Sigmoid colon (tissue), 7 donors: ENCODE measurements around the gene COLEC11. TPM values are rescaled to one million over a fixed set of nuclear protein-coding genes. Genes with fewer than 3 reads are reported as not detected.

ENCODE experiments used
- DNase-seq: peaks from one replicate; pipeline ENCODE4 v3.0.0-alpha.2; 2019
- H3K27ac ChIP-seq, 4 donors: fragments of 200-600 bp; sonication (generic); one replicate each; pipeline ENCODE4 v1.5.1; 2016 to 2019; ENCODE audit warnings: mild to moderate bottlenecking in 1 of 4
- H3K27me3 ChIP-seq, 3 donors: fragments of 200-600 bp; sonication (generic); one replicate each; pipeline ENCODE4 v1.5.1; 2019; ENCODE audit warnings: mild to moderate bottlenecking in 1 of 3
- H3K36me3 ChIP-seq, 4 donors: fragments of 200-600 bp; sonication (generic); one replicate each; pipeline ENCODE4 v1.5.1; 2016 to 2019
- H3K4me1 ChIP-seq, 4 donors: fragments of 200-600 bp; sonication (generic); one replicate each; pipeline ENCODE4 v1.5.1; 2017 to 2019
- H3K4me3 ChIP-seq, 4 donors: fragments of 200-600 bp; sonication (generic); one replicate each; pipeline ENCODE4 v1.5.1; 2017 to 2019; ENCODE audit warnings: mild to moderate bottlenecking in 2 of 4, moderate library complexity in 1 of 4
- H3K9me3 ChIP-seq, 4 donors: fragments of 200-600 bp in 3 of 4; sonication (generic) in 3 of 4; one replicate each; pipeline versions ENCODE4 v1.5.1 to v1.6.1; 2013 to 2019
- EP300 ChIP-seq, 4 donors: sonication (generic); formaldehyde crosslinking; IDR thresholded peaks; one replicate each; pipeline ENCODE4 v1.6.1; 2017; ENCODE audit warnings: antibody characterized with exemption in 4 of 4
- POLR2A ChIP-seq, 2 donors: fragments of 450-650 bp; IDR thresholded peaks; one replicate each; pipeline ENCODE4 v1.6.1; 2016; ENCODE audit warnings: antibody characterized with exemption in 2 of 2, mild to moderate bottlenecking in 2 of 2, moderate library complexity in 2 of 2
- POLR2AphosphoS5 ChIP-seq, 4 donors: sonication (generic); formaldehyde crosslinking; IDR thresholded peaks; one replicate each; pipeline ENCODE4 v1.6.1; 2017; ENCODE audit warnings: antibody characterized with exemption in 4 of 4
- WGBS, 2 donors: extraction: QIAGEN DNeasy Blood & Tissue Kit; methylation state at CpG; one replicate each; pipeline ENCODE4 v1.1.7; 2013; 5-methylcytosine and 5-hydroxymethylcytosine counted together
- intact Hi-C: fragments of 100-400 bp; cut with DNase I; formaldehyde crosslinking; loops from one replicate; pipeline ENCODE4 v1.15.1; 2023
- polyA plus RNA-seq, 3 donors: library from polyadenylated mRNA; stranded (reverse); fragments of 200-250 nt; gene quantifications; one replicate each; pipeline ENCODE4 v1.2.3, GENCODE V29; 2013
- total RNA-seq, 4 donors: library from RNA; depleted of rRNA; stranded (reverse); fragments of >200 nt; gene quantifications; one replicate each; pipeline ENCODE4 v1.1.0, GENCODE V29; 2016
- TF ChIP-seq, protein P1 (sequence below), 4 experiments: fragments of 450-650 bp in 3 of 4; fragments of 200-600 bp in 1 of 4; IDR thresholded peaks; one replicate each; pipeline ENCODE4 v1.5.1; 2016 to 2019; ENCODE audit warnings: antibody characterized with exemption in 4 of 4, mild to moderate bottlenecking in 3 of 4, moderate library complexity in 2 of 4
- donor health status: healthy with polysubstance abuse.
- donor health status: Bipolar disorder and iron deficiency.
- donor health status: healthy.

Gene COLEC11
- total and polyA plus RNA-seq, 7 donors = 0.92 to 8.2 (median 2.9) TPM

DNA sequence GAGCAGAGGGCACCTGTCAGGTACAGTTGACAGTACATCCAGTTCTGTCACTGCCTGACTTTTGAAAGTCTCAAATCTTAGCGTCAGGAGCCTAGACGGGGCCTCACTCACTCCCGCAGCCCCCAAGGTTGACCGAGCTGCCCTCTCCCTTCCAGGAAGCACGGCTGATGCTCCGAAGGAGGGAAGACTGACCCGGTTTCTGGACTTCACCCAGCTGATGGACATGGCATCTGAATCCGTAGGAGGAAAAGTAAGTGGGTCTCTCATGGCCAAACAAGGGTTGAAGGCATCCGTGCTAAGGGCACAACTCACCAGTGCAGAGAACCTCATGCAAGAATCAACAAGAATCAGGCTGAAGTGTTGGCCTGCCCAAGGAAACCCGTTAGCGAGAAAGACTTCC, 76.0 kb downstream of the COLEC11 start:
- TF ChIP-seq, protein P1, sequence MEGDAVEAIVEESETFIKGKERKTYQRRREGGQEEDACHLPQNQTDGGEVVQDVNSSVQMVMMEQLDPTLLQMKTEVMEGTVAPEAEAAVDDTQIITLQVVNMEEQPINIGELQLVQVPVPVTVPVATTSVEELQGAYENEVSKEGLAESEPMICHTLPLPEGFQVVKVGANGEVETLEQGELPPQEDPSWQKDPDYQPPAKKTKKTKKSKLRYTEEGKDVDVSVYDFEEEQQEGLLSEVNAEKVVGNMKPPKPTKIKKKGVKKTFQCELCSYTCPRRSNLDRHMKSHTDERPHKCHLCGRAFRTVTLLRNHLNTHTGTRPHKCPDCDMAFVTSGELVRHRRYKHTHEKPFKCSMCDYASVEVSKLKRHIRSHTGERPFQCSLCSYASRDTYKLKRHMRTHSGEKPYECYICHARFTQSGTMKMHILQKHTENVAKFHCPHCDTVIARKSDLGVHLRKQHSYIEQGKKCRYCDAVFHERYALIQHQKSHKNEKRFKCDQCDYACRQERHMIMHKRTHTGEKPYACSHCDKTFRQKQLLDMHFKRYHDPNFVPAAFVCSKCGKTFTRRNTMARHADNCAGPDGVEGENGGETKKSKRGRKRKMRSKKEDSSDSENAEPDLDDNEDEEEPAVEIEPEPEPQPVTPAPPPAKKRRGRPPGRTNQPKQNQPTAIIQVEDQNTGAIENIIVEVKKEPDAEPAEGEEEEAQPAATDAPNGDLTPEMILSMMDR (IDR thresholded peaks at IDR 0.05) = no peak
- TF ChIP-seq EP300 (IDR thresholded peaks at IDR 0.05) (no peak), POLR2AphosphoS5 (IDR thresholded peaks at IDR 0.05) (no peak), POLR2A (IDR thresholded peaks at IDR 0.05) (no peak)
- 87 to 89% methylated on average over 11 of the region's 11 CpGs for WGBS, 2 donors
- intact Hi-C loops = no loop called here

DNA sequence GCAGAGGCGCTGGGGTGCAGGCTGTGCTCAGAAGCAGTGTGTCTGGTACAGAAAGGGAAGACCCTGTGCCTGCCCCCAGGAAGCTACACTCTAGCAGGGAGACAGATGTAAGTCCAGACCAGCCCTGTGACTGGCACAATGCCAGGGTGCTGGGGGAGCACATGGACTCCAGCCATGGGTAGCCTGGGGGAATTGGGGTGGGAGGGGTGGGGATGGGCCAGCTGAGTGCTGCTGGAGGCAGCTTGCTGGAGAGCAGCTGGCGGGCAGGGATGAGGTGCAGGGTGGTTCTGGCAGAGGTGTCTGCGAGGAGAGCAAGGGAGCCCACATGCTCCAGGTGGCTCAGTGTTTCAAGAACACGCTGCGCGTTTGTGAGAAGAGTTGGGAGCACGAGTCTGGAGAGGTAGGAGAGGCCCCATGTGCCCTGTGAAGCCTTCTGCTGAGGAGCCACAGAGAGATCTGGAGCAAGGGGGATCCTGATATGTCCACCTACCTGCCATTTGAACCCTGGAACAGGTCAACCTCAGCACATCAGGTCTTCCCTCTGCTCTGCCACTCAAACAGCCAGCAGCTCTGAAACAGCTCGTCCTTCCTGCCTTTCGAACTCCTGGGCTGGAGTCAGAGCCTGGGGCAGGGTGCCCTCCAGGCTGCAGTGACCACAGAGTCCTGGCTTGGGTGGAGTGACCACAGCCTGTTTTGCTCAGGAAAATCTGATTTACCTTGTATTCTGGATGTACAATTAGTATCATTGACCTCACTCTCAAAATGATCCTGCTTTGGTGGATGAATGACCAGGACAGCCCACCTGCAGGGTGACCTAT, 78.2 kb downstream of the COLEC11 start:
- Histone ChIP-seq H3K27ac (no peak overlapping the region), H3K27me3 (no peaks in the 10 kb centered on the region), H3K36me3 (no peaks in the 10 kb centered on the region), H3K9me3 (no peaks in the 10 kb centered on the region), H3K4me1 (no peaks in the 10 kb centered on the region), H3K4me3 (no peak overlapping the region)
- 73 to 81% methylated on average over 9 of the region's 9 CpGs for WGBS, 2 donors
- TF ChIP-seq EP300 (IDR thresholded peaks at IDR 0.05) (no peak), POLR2A (IDR thresholded peaks at IDR 0.05) (no peak)
- TF ChIP-seq, protein P1 (IDR thresholded peaks at IDR 0.05) = no peak
- intact Hi-C loops = no loop called here
- no peak for DNase-seq

More for the DNA sequence above, 76.0 kb downstream of the COLEC11 start:
- Histone ChIP-seq H3K9me3 (no peaks in the 10 kb centered on the region), H3K27me3 (no peaks in the 10 kb centered on the region), H3K27ac (no peak overlapping the region), H3K4me3 (no peak overlapping the region), H3K4me1 (no peaks in the 10 kb centered on the region), H3K36me3 (no peaks in the 10 kb centered on the region)
- DNase-seq = no peak

- WGBS, 2 donors = 84 to 87% methylated on average over 9 of the region's 9 CpGs
Measured at GRCh38 chr2:3674066-3674845, 79.3 kb downstream of the COLEC11 start.

DNA sequence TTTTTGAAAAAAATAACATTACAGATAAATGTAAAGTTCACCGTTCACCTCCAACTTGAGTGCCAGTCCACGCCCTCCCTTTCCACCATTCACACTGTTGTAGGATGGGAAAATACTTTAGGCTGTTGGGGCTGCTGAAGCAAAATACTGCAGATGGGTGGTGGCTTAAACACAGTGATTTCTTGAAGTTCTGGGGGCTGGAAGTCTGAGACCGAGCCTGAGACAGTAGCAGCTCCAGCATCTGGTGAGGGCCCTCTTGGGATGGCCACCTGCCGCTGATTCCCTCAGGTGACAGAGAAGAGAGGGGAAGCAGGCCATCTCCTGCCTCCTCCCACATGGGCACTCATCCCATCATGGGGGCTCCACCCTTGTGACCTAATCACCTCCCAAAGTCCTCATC, 80.8 kb downstream of the COLEC11 start:
- Histone ChIP-seq H3K27ac (no peak overlapping the region), H3K4me1 (no peaks in the 10 kb centered on the region), H3K36me3 (no peaks in the 10 kb centered on the region), H3K27me3 (no peaks in the 10 kb centered on the region), H3K9me3 (no peaks in the 10 kb centered on the region), H3K4me3 (no peak overlapping the region)
- intact Hi-C loops = no loop called here
- TF ChIP-seq, protein P1 (IDR thresholded peaks at IDR 0.05) = no peak
- TF ChIP-seq POLR2A (IDR thresholded peaks at IDR 0.05) = no peak
- no peak for TF ChIP-seq EP300 (IDR thresholded peaks at IDR 0.05)
- TF ChIP-seq POLR2AphosphoS5 (IDR thresholded peaks at IDR 0.05) = no peak
- 87 to 96% methylated on average over 4 of the region's 4 CpGs for WGBS, 2 donors
- DNase-seq = no peak

More at GRCh38 chr2:3674066-3674845, 79.3 kb downstream of the COLEC11 start:
- no peaks in the 10 kb centered on the region for H3K27me3 ChIP-seq
- intact Hi-C loops = no loop called here
- H3K36me3 ChIP-seq = no peaks in the 10 kb centered on the region
- H3K27ac ChIP-seq = no peak overlapping the region
- no peak overlapping the region for H3K4me3 ChIP-seq
- no peaks in the 10 kb centered on the region for H3K9me3 ChIP-seq
- no peaks in the 10 kb centered on the region for H3K4me1 ChIP-seq
- no peak for DNase-seq
- TF ChIP-seq, protein P1 (IDR thresholded peaks at IDR 0.05) = no peak
- TF ChIP-seq POLR2AphosphoS5 (IDR thresholded peaks at IDR 0.05) = no peak
- no peak for TF ChIP-seq POLR2A (IDR thresholded peaks at IDR 0.05)
- no peak for TF ChIP-seq EP300 (IDR thresholded peaks at IDR 0.05)
